ENCODE data around the gene DDX39B. TPM values are rescaled to one million over a fixed set of nuclear protein-coding genes. Genes with fewer than 3 reads are reported as not detected.
"Not testable (repeated sequence)": the region's sequence is repeated elsewhere in the genome, so short reads cannot be mapped to it uniquely, and the experiment has no call there.

Gene DDX39B
- total RNA-seq, 6 donors from 2014 or later, result 201 to 541 (median 270) TPM

DNA sequence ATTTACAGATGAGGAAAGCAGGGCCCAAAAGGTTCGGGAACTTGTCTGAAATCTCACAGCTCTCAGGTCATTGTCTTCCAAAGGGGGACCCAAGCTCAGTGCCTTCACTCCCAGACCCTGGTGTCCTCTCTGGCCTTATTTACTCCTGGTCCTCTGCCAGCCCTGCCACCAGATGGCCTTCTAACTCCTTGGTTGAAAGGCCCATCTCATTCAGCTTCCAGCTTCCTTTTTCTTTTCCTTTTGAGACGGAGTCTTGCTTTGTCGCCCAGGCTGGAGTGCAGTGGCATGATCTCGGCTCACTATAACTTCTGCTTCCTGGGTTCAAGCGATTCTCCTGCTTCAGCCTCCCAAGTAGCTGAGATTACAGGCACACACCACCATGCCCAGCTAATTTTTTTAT lies 9.6 kb upstream of the DDX39B start:
- H3K4me3 ChIP-seq, H3K27me3 ChIP-seq, H3K9me3 ChIP-seq: not testable (repeated sequence)
- Histone ChIP-seq H3K27ac (peak overlapping the region in 2 of 4 donors; percentile 24 to 34), H3K36me3 (peaks cover 0 to 42% (median 12%) of the 10 kb centered on the region in 4 donors), H3K4me1 (peaks cover 12 to 25% (median 17%) of the 10 kb centered on the region in 4 donors)
- DNase-seq (peak in 1 of 2 donors; percentile 82), ATAC-seq (ENCODE audit: low FRiP score in 2 of 2) (peak in 1 of 2 donors; percentile 22)
- TF ChIP-seq CTCF (IDR thresholded peaks at IDR 0.05), result peak; percentile 25 to 75 (median 52)
- WGBS, 2 donors, result 37 to 44% methylated on average over 5 of the region's 5 CpGs

DNA sequence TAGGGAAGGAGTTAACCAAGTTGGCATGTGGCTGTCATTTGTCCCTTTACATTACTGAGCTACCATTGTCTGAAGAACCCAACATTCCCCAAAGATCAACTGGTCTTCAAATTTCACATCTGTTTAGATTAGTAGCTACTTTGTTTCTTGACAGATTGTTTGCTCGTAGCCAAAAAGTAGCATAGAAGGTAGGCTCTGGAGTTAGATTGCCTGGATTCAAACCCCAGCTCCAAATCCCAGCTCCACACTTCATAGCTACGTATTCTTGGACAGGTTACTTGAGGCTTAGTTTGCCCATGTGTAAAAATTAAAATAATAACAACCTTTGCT lies 6.7 kb upstream of the DDX39B start:
- ATAC-seq (ENCODE audit: low FRiP score in 2 of 2), result no peak
- WGBS, 2 donors, result 98 to 100% methylated on average over 2 of the region's 2 CpGs
- no peak for TF ChIP-seq CTCF (IDR thresholded peaks at IDR 0.05)
- TF ChIP-seq EP300 (IDR thresholded peaks at IDR 0.05), result no peak
- TF ChIP-seq POLR2AphosphoS5 (IDR thresholded peaks at IDR 0.05), result no peak
- no peak for TF ChIP-seq POLR2A (IDR thresholded peaks at IDR 0.05)
- Histone ChIP-seq H3K27ac (peak overlapping the region; percentile 79 to 87 (median 83)), H3K4me3 (peak overlapping the region in 2 of 4 donors; percentile 45 to 54), H3K4me1 (peaks cover 12 to 27% (median 18%) of the 10 kb centered on the region in 4 donors), H3K9me3 (no peaks in the 10 kb centered on the region), H3K36me3 (peaks cover 0 to 30% (median 10%) of the 10 kb centered on the region in 4 donors), H3K27me3 (no peaks in the 10 kb centered on the region)
- DNase-seq, result no peak

DNA sequence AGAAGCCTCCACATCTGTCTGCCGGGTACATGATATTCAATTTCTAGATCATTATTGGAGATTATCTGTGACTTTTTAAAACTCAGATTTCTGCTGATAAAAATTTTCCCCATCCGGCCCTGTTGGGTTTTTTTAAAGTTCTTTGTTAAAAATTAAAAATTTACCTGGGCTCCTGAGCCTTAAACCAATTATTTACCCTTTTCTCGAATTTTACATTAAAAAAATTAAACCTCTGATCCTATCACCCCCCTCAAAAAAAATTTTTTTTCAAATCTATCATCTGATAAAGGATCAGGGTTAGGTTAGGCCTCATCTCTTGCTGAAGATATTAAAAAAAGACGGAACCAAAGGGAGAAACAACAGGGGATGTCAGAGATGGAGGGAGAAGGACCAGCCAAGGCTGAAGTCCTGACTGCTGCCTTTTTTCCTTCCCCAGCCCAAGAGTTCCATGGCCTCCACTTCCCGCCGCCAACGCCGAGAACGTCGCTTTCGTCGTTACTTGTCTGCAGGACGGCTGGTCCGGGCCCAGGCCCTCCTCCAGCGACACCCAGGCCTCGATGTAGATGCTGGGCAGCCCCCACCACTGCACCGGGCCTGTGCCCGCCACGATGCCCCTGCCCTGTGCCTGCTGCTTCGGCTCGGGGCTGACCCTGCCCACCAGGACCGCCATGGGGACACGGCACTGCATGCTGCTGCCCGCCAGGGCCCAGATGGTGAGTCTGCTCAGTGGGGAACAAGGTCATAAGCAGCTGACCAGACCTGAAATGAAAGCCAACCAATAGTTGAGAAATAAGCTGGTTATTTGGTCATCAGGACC lies 6.1 kb upstream of the DDX39B start:
- Histone ChIP-seq H3K27ac (peak overlapping the region; percentile 79 to 87 (median 83)), H3K9me3 (no peaks in the 10 kb centered on the region), H3K4me1 (peaks cover 13 to 30% (median 20%) of the 10 kb centered on the region in 4 donors), H3K36me3 (peaks cover 0 to 24% (median 10%) of the 10 kb centered on the region in 4 donors), H3K27me3 (no peaks in the 10 kb centered on the region), H3K4me3 (peak overlapping the region in 3 of 4 donors; percentile 42 to 54 (median 45))
- WGBS, 2 donors, result 70% methylated on average over 17 to 24 of the region's 24 CpGs
- DNase-seq, result peak in 1 of 2 donors; percentile 85
- peak in 1 of 2 donors; percentile 1 for ATAC-seq (ENCODE audit: low FRiP score in 2 of 2)
- TF ChIP-seq POLR2A (IDR thresholded peaks at IDR 0.05) (no peak), POLR2AphosphoS5 (IDR thresholded peaks at IDR 0.05) (no peak)

- Histone ChIP-seq H3K36me3 (peaks cover 0 to 24% (median 9%) of the 10 kb centered on the region in 4 donors), H3K27me3 (no peaks in the 10 kb centered on the region), H3K4me3 (peak within 1 kb of the TSS; percentile 22 to 54 (median 44)), H3K9me3 (no peaks in the 10 kb centered on the region), H3K4me1 (peaks cover 18 to 37% (median 25%) of the 10 kb centered on the region in 4 donors), H3K27ac (peak within 1 kb of the TSS; percentile 79 to 87 (median 83))
- TF ChIP-seq POLR2A (IDR thresholded peaks at IDR 0.05) (peak in 2 of 4 donors; percentile 36 to 65), CTCF (IDR thresholded peaks at IDR 0.05) (peak in 2 of 6 experiments; percentile 12 to 37), POLR2AphosphoS5 (IDR thresholded peaks at IDR 0.05) (peak; percentile 94), EP300 (IDR thresholded peaks at IDR 0.05) (peak in 1 of 4 donors; percentile 26)
- ATAC-seq (ENCODE audit: low FRiP score in 2 of 2) (peak; percentile 97 to 98), DNase-seq (peak; percentile 60 to 97)
- WGBS, 2 donors, result 0% methylated on average over 25 of the region's 25 CpGs
Measured at GRCh38 chr6:31546958-31547726, 5.3 kb upstream of the DDX39B start, which contains the start of gene NFKBIL1. Gene NFKBIL1, plus strand, starts transcription at chr6:31547608. Its CDS starts 87 bp downstream, at chr6:31547695.
